Measurements from ENCODE around the gene DGKB.

DNA sequence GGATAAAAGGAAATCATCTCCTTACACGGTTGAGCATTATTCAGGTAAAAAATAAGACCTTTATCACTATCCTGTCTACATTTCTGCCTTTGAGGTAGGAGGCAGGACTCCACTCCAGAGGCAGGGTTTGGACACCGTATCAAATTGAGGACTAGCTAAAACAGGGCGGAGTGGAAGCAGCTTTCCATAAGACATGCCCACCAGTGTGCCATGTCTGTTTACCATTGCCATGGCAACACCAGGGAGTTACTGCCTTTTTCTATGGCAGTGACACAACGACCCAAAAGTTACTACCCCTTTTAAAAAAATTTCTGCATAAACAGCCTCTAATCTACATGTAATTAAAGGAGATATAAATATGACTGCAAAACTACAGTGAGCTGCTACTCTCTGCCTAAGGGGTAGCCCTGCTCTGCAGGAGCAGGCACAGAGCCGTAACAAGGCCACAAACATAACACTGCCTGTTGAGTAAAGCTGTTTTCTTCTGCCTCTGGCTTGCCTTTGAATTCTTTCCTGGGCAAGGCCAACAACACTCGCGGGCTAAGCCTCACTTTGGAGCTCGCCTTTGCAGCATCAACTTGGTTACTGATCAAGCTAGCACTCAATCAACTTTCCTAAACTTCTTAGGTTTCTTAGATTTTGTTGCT is 26.5 kb downstream of the DGKB start:
- TF ChIP-seq, protein P1, sequence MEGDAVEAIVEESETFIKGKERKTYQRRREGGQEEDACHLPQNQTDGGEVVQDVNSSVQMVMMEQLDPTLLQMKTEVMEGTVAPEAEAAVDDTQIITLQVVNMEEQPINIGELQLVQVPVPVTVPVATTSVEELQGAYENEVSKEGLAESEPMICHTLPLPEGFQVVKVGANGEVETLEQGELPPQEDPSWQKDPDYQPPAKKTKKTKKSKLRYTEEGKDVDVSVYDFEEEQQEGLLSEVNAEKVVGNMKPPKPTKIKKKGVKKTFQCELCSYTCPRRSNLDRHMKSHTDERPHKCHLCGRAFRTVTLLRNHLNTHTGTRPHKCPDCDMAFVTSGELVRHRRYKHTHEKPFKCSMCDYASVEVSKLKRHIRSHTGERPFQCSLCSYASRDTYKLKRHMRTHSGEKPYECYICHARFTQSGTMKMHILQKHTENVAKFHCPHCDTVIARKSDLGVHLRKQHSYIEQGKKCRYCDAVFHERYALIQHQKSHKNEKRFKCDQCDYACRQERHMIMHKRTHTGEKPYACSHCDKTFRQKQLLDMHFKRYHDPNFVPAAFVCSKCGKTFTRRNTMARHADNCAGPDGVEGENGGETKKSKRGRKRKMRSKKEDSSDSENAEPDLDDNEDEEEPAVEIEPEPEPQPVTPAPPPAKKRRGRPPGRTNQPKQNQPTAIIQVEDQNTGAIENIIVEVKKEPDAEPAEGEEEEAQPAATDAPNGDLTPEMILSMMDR (IDR thresholded peaks at IDR 0.05), result no peak
- TF ChIP-seq POLR2A (IDR thresholded peaks at IDR 0.05), result no peak
